GM23338 (cell line): Measurements from ENCODE around the gene PID1. TPM values are rescaled to one million over a fixed set of nuclear protein-coding genes. Genes with fewer than 3 reads are reported as not detected.

ENCODE experiments used
- ATAC-seq: fragments of 200-7000 bp; cut with Tn5 transposase; 3 replicates; pipeline ENCODE4 v1.9.1; 2020
- DNase-seq: peaks from one replicate; pipeline ENCODE4 v3.0.0-alpha.2; 2015; ENCODE audit warnings: low spot score
- H2AFZ ChIP-seq: fragments of 200-600 bp; sonication (generic); 2 replicates; pipeline ENCODE4 v1.8.0; 2016; ENCODE audit warnings: antibody characterized with exemption, mild to moderate bottlenecking, moderate library complexity
- H3F3A ChIP-seq: fragments of 200-600 bp; sonication (generic); replicated peaks from 2 replicates; pipeline ENCODE4 v1.8.0; 2017; ENCODE audit warnings: antibody characterized with exemption, mixed run types, low read depth
- H3K27ac ChIP-seq: fragments of 200-600 bp; sonication (generic); 2 replicates; pipeline ENCODE4 v1.6.1; 2016; ENCODE audit warnings: low read depth
- H3K27me3 ChIP-seq: fragments of 200-600 bp; sonication (generic); 2 replicates; pipeline ENCODE4 v1.8.0; 2016; ENCODE audit warnings: mild to moderate bottlenecking, mixed run types, moderate library complexity; ENCODE audit not compliant: insufficient read depth
- H3K36me3 ChIP-seq: fragments of 200-600 bp; sonication (generic); 2 replicates; pipeline ENCODE4 v1.8.0; 2016; ENCODE audit warnings: mild to moderate bottlenecking; ENCODE audit not compliant: insufficient read depth
- H3K4me1 ChIP-seq: fragments of 200-600 bp; sonication (generic); 2 replicates; pipeline ENCODE4 v1.8.0; 2016; ENCODE audit warnings: mild to moderate bottlenecking, moderate library complexity; ENCODE audit not compliant: insufficient read depth
- H3K4me2 ChIP-seq: fragments of 200-600 bp; sonication (generic); 2 replicates; pipeline ENCODE4 v1.7.1; 2017; ENCODE audit warnings: mixed run types
- H3K4me3 ChIP-seq: fragments of 200-600 bp; sonication (generic); 2 replicates; pipeline ENCODE4 v1.6.1; 2016; ENCODE audit warnings: mixed run types
- H3K79me2 ChIP-seq: fragments of 200-600 bp; sonication (generic); replicated peaks from 2 replicates; pipeline ENCODE4 v1.8.0; 2017; ENCODE audit warnings: mild to moderate bottlenecking; ENCODE audit not compliant: insufficient read depth
- H3K9me2 ChIP-seq: fragments of 200-600 bp; sonication (generic); 2 replicates; pipeline ENCODE4 v1.8.0; 2017; ENCODE audit not compliant: insufficient read depth
- H4K20me1 ChIP-seq: fragments of 200-600 bp; sonication (generic); replicated peaks from 2 replicates; pipeline ENCODE4 v1.8.0; 2017; ENCODE audit warnings: mild to moderate bottlenecking; ENCODE audit not compliant: insufficient read depth
- H3K27ac Mint-ChIP-seq: 2 replicates; pipeline ENCODE4 v1.8.0; 2020; ENCODE audit warnings: inconsistent platforms, mild to moderate bottlenecking, moderate library complexity, mixed read lengths
- H3K27me3 Mint-ChIP-seq: 3 replicates; pipeline ENCODE4 v1.8.0; 2022; ENCODE audit warnings: low read depth, mild to moderate bottlenecking, moderate library complexity, mixed read lengths, inconsistent platforms; ENCODE audit not compliant: insufficient read depth, poor library complexity
- H3K36me3 Mint-ChIP-seq: 3 replicates; pipeline ENCODE4 v1.8.0; 2021; ENCODE audit warnings: low read depth, mild to moderate bottlenecking, inconsistent platforms, moderate library complexity, mixed read lengths
- H3K4me1 Mint-ChIP-seq: 3 replicates; pipeline ENCODE4 v1.8.0; 2020; ENCODE audit warnings: mild to moderate bottlenecking, inconsistent platforms, mixed read lengths
- H3K4me3 Mint-ChIP-seq: 3 replicates; pipeline ENCODE4 v1.8.0; 2021; ENCODE audit warnings: moderate library complexity, mild to moderate bottlenecking, inconsistent platforms, mixed read lengths
- H3K9me3 Mint-ChIP-seq: 3 replicates; pipeline ENCODE4 v1.8.0; 2020; ENCODE audit warnings: moderate library complexity, mild to moderate bottlenecking, inconsistent platforms, mixed read lengths
- CREB1 ChIP-seq: fragments of 250-450 bp; sonication (Bioruptor Pico); IDR thresholded peaks from 2 replicates; pipeline ENCODE4 v1.5.0; 2020; ENCODE audit warnings: low read depth, mild to moderate bottlenecking, moderate library complexity
- EZH2 ChIP-seq: fragments of 200-600 bp; sonication (generic); IDR thresholded peaks from one replicate; pipeline ENCODE4 v1.8.0; 2017; ENCODE audit warnings: antibody characterized with exemption, mild to moderate bottlenecking, low read depth; ENCODE audit not compliant: unreplicated experiment
- JUNB ChIP-seq: IDR thresholded peaks from one replicate; pipeline ENCODE4 v1.6.1; 2016; ENCODE audit warnings: antibody characterized with exemption; ENCODE audit not compliant: unreplicated experiment
- NANOG ChIP-seq: IDR thresholded peaks from 2 replicates; pipeline ENCODE4 v1.6.1; 2016; ENCODE audit warnings: antibody characterized with exemption, borderline replicate concordance
- STAT1 ChIP-seq: IDR thresholded peaks from one replicate; pipeline ENCODE4 v1.6.1; 2016; ENCODE audit warnings: antibody characterized with exemption; ENCODE audit not compliant: unreplicated experiment
- polyA plus RNA-seq: library from polyadenylated mRNA; unstranded; fragments of >200 nt; fragmentation: Nextera tagmentation; extraction: Ambion mirVana; gene quantifications from 2 replicates; pipeline ENCODE4 v1.2.1, GENCODE V29; 2016
- total RNA-seq: library from RNA; depleted of rRNA; stranded (reverse); fragments of >200 nt; shearing (Covaris generic); gene quantifications from 2 replicates; pipeline ENCODE4 v1.2.3, GENCODE V29; 2014
- TF ChIP-seq, protein P1 (sequence below), 2 experiments: fragments of 200-600 bp in 1 of 2; sonication (generic) in 1 of 2; conservative IDR thresholded peaks; 2 replicates each; pipeline versions ENCODE4 v1.5.1 to v1.6.1; 2016 to 2017; ENCODE audit warnings: antibody characterized with exemption in 2 of 2, low read depth in 2 of 2, mild to moderate bottlenecking in 2 of 2, moderate library complexity in 1 of 2
- TF ChIP-seq, protein P2 (sequence below): IDR thresholded peaks from 2 replicates; pipeline ENCODE4 v1.6.1; 2016; ENCODE audit warnings: antibody characterized with exemption
- TF ChIP-seq, protein P3 (sequence below): IDR thresholded peaks from one replicate; pipeline ENCODE4 v1.6.1; 2018; ENCODE audit warnings: antibody characterized with exemption; ENCODE audit not compliant: unreplicated experiment

PID1 gene
- total and polyA plus RNA-seq, 2 experiments from 2014 or later: 1.7 to 2.4 TPM

DNA sequence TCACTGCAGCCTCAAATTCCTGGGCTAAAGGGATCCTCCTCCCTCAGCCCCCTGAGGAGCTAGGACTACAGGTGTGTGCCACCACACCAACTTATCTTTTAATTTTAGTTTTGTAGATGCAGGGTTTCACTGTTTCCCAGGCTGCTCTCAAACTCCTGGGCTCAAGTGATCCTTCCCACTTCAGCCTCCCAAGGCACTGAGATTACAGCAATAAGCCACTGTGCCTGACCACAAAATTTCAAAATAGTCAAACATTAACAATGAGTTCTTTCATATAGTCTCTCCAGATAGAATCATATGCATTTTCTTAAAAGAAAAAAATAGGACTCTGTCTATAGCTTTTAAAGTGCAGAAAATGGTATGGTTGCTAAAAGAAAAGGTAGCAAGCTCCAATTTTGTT lies 24.9 kb upstream of the PID1 start:
- Histone ChIP-seq H3K4me2 (no peak overlapping the region), H3K36me3 (no peaks in the 10 kb centered on the region), H3K27me3 (no peaks in the 10 kb centered on the region), H3K9me2 (peaks cover 8% of the 10 kb centered on the region; the same call in 1 of the 2 replicates), H4K20me1 (no peaks in the 10 kb centered on the region), H2AFZ (peak overlapping the region; percentile 38; the same call in 1 of the 2 replicates), H3K27ac (no peak overlapping the region), H3K4me1 (no peaks in the 10 kb centered on the region), H3K79me2 (no peaks in the 10 kb centered on the region), H3F3A (no peaks in the 10 kb centered on the region), H3K4me3 (no peak overlapping the region)
- no peaks in the 10 kb centered on the region for H3K27me3 Mint-ChIP-seq
- no peak overlapping the region for H3K4me3 Mint-ChIP-seq
- no peak for ATAC-seq
- DNase-seq: no peak
- H3K4me1 Mint-ChIP-seq: no peaks in the 10 kb centered on the region
- no peak overlapping the region for H3K27ac Mint-ChIP-seq
- TF ChIP-seq, protein P1, sequence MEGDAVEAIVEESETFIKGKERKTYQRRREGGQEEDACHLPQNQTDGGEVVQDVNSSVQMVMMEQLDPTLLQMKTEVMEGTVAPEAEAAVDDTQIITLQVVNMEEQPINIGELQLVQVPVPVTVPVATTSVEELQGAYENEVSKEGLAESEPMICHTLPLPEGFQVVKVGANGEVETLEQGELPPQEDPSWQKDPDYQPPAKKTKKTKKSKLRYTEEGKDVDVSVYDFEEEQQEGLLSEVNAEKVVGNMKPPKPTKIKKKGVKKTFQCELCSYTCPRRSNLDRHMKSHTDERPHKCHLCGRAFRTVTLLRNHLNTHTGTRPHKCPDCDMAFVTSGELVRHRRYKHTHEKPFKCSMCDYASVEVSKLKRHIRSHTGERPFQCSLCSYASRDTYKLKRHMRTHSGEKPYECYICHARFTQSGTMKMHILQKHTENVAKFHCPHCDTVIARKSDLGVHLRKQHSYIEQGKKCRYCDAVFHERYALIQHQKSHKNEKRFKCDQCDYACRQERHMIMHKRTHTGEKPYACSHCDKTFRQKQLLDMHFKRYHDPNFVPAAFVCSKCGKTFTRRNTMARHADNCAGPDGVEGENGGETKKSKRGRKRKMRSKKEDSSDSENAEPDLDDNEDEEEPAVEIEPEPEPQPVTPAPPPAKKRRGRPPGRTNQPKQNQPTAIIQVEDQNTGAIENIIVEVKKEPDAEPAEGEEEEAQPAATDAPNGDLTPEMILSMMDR (conservative IDR thresholded peaks at IDR 0.05; ENCODE audit: low read depth in 2 of 2): no peak
- TF ChIP-seq, protein P2, sequence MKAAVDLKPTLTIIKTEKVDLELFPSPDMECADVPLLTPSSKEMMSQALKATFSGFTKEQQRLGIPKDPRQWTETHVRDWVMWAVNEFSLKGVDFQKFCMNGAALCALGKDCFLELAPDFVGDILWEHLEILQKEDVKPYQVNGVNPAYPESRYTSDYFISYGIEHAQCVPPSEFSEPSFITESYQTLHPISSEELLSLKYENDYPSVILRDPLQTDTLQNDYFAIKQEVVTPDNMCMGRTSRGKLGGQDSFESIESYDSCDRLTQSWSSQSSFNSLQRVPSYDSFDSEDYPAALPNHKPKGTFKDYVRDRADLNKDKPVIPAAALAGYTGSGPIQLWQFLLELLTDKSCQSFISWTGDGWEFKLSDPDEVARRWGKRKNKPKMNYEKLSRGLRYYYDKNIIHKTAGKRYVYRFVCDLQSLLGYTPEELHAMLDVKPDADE: no peak
- TF ChIP-seq EZH2: no peak
- no peak for TF ChIP-seq STAT1
- TF ChIP-seq, protein P3, sequence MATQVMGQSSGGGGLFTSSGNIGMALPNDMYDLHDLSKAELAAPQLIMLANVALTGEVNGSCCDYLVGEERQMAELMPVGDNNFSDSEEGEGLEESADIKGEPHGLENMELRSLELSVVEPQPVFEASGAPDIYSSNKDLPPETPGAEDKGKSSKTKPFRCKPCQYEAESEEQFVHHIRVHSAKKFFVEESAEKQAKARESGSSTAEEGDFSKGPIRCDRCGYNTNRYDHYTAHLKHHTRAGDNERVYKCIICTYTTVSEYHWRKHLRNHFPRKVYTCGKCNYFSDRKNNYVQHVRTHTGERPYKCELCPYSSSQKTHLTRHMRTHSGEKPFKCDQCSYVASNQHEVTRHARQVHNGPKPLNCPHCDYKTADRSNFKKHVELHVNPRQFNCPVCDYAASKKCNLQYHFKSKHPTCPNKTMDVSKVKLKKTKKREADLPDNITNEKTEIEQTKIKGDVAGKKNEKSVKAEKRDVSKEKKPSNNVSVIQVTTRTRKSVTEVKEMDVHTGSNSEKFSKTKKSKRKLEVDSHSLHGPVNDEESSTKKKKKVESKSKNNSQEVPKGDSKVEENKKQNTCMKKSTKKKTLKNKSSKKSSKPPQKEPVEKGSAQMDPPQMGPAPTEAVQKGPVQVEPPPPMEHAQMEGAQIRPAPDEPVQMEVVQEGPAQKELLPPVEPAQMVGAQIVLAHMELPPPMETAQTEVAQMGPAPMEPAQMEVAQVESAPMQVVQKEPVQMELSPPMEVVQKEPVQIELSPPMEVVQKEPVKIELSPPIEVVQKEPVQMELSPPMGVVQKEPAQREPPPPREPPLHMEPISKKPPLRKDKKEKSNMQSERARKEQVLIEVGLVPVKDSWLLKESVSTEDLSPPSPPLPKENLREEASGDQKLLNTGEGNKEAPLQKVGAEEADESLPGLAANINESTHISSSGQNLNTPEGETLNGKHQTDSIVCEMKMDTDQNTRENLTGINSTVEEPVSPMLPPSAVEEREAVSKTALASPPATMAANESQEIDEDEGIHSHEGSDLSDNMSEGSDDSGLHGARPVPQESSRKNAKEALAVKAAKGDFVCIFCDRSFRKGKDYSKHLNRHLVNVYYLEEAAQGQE: no peak
- TF ChIP-seq JUNB: no peak
- no peak for TF ChIP-seq NANOG
- no peaks in the 10 kb centered on the region for H3K36me3 Mint-ChIP-seq
- peaks cover under 1% of the 10 kb centered on the region; the same call in 2 of the 3 replicates for H3K9me3 Mint-ChIP-seq

DNA sequence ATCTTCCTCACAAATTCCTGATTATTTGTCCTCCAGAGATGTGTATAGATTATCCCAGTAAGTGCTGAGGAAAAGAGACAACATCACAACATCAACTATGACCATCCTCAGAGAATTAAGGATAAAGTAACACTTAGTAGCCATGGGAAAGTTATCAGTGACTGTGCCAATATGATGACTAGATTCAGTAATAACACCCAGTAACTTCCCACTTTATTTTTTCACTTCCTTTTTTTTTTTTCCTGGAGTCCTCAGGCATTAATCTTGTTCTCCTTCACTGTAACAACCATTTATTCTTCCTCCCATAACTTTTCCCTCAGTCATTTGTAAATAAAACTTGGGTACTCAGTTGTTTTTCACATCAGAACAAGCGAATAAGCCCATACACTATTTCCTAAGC lies 16.7 kb upstream of the PID1 start:
- no peaks in the 10 kb centered on the region for H3K79me2 ChIP-seq
- DNase-seq: no peak
- no peak for ATAC-seq
- TF ChIP-seq CREB1: no peak
- no peak for TF ChIP-seq EZH2
- no peak for TF ChIP-seq NANOG
- H3K27ac ChIP-seq: no peak overlapping the region
- Mint-ChIP-seq H3K27me3 (no peaks in the 10 kb centered on the region), H3K27ac (no peak overlapping the region), H3K36me3 (no peaks in the 10 kb centered on the region; the same call in 2 of the 3 replicates), H3K4me1 (no peaks in the 10 kb centered on the region), H3K4me3 (no peak overlapping the region), H3K9me3 (peaks cover 10% of the 10 kb centered on the region)
- H3F3A ChIP-seq: no peaks in the 10 kb centered on the region
- no peaks in the 10 kb centered on the region for H3K4me1 ChIP-seq
- no peak overlapping the region for H3K4me2 ChIP-seq
- H3K9me2 ChIP-seq: peaks cover 7% of the 10 kb centered on the region; the same call in 1 of the 2 replicates
- no peaks in the 10 kb centered on the region for H4K20me1 ChIP-seq
- no peaks in the 10 kb centered on the region for H3K27me3 ChIP-seq
- H3K36me3 ChIP-seq: no peaks in the 10 kb centered on the region
- H3K4me3 ChIP-seq: no peak overlapping the region
- no peak overlapping the region for H2AFZ ChIP-seq
